GM12891 (cell line): ENCODE data around the gene COL4A1.

Experiments used
- DNase-seq: peaks from one replicate; pipeline ENCODE4 v3.0.0; 2011; ENCODE audit warnings: low spot score; ENCODE audit not compliant: insufficient read length
- FAIRE-seq: peaks from 2 replicates; lab custom pipeline; 2011; peaks lifted over from hg19 to GRCh38; lab: Jason Lieb, UNC
- PAX5 ChIP-seq: IDR thresholded peaks from 2 replicates; pipeline ENCODE4 v1.6.1; 2011; ENCODE audit warnings: low read length, moderate library complexity, mild to moderate bottlenecking; ENCODE audit not compliant: insufficient read depth, severe bottlenecking
- POLR2A ChIP-seq: IDR thresholded peaks from 2 replicates; pipeline ENCODE4 v1.6.1; 2011; ENCODE audit warnings: low read depth, low read length, control low read depth
- POLR2AphosphoS5 ChIP-seq: IDR thresholded peaks from 2 replicates; pipeline ENCODE4 v1.6.1; 2011; ENCODE audit warnings: low read depth, low read length, control low read depth
- POU2F2 ChIP-seq: IDR thresholded peaks from 2 replicates; pipeline ENCODE4 v1.6.1; 2011; ENCODE audit warnings: low read depth, mild to moderate bottlenecking, control low read depth, low read length, moderate library complexity
- SPI1 ChIP-seq: IDR thresholded peaks from 2 replicates; pipeline ENCODE4 v1.6.1; 2011; ENCODE audit warnings: low read depth, low read length, control low read depth
- TAF1 ChIP-seq: IDR thresholded peaks from 2 replicates; pipeline ENCODE4 v1.6.1; 2011; ENCODE audit warnings: low read depth, low read length, control low read depth

The COL4A1 gene

DNA sequence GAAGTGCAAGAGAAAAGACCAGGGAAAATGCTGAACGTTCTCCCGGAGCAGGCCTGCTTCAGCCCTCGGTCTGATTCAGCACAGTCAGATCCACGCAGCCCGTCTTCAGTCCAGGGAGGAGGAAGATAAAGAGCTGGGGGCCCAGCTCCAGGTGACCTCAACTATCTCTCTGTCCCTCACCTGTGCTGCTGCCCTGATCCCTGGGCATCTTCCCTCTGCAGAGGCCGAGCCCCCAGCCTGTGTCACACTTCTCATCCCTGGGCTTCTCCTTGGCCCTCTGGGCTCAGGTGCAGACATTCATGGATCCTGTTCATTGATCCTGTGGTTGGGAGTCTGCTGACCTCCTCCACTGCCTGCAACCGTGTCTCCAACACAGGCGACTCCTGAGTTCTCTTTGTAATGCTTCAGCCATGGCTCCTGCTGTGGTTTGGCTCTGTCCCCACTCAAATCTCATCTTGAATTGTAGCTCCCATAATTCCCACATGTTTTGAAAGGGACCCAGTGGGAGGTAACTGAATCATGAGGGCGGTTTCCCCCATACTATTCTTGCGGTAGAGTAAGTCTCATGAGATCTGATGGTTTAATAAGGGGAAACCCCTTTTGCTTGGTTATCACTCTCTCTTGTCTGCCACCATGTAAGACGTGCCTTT, 28.0 kb upstream of the COL4A1 start:
- DNase-seq (no peak), FAIRE-seq (no peak)
- TF ChIP-seq POU2F2 = no peak
- TF ChIP-seq POLR2AphosphoS5 = no peak
- no peak for TF ChIP-seq POLR2A
- no peak for TF ChIP-seq TAF1
- TF ChIP-seq PAX5 = no peak
- TF ChIP-seq SPI1 = no peak

DNA sequence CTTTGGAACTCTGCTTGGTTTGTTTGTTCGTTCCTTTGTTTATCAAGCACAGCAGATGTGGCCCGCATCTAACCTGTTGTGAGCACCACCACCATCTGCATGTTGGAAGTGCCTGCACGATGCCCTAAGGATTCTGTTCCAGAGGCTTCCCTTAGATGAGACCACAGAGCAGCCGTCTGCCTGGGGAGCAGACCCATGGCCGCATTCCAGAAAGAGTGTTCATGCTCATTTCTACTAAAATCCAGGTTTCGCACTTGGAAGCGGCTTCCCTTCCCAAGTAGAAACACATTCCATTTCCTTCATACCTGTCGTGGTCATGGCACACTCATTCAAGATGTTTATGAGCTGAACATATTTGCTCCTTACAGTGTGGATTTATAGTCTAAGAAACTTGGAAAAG, 27.3 kb upstream of the COL4A1 start:
- no peak for DNase-seq
- no peak for FAIRE-seq
- TF ChIP-seq PAX5 = no peak
- TF ChIP-seq POLR2AphosphoS5 = no peak
- TF ChIP-seq POLR2A = no peak
- no peak for TF ChIP-seq POU2F2
- TF ChIP-seq TAF1 = no peak
- TF ChIP-seq SPI1 = no peak

DNA sequence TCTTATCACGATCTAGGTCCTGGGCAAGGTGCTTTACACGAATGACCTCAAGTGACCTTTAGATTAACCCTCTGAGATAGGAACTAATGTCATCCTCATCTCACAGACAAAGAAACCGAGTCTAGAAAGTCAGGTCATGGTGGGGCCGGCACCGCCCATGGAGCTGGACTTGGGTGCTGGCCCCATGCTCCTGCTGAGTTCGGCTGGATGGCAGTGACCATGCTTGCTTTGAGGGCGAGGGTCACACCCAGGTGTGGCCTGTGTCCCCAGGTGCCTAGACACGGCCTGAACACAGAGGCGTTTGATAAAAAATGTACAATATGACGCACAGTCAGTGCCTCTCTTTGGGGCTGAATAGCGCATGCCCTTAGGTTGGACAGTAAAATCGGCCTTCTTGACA, 26.9 kb upstream of the COL4A1 start:
- FAIRE-seq (no peak), DNase-seq (no peak)
- TF ChIP-seq POLR2A (no peak), SPI1 (no peak), PAX5 (no peak), POU2F2 (no peak), TAF1 (no peak), POLR2AphosphoS5 (no peak)

DNA sequence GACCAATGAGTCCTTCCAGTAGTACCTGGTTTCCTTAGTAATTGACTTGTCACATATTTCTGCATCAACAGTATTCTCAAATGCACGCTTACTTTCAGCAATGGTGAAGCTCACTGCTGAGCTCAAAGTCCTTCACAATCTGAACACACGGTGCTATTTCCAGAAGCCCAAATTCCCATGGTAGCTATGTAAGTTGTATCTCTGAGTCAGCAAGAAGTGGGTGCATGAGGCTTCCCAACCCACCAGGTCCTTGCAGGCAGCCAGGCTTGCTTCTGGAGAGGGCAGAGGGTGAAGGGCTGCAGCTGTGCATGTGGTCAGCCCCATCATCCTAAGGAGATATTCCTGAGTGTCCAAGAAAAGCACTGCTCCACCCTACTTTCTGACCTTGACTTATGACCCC, 25.8 kb upstream of the COL4A1 start:
- no peak for TF ChIP-seq POLR2A
- no peak for TF ChIP-seq POU2F2
- no peak for TF ChIP-seq PAX5
- no peak for TF ChIP-seq SPI1
- FAIRE-seq = no peak

DNA sequence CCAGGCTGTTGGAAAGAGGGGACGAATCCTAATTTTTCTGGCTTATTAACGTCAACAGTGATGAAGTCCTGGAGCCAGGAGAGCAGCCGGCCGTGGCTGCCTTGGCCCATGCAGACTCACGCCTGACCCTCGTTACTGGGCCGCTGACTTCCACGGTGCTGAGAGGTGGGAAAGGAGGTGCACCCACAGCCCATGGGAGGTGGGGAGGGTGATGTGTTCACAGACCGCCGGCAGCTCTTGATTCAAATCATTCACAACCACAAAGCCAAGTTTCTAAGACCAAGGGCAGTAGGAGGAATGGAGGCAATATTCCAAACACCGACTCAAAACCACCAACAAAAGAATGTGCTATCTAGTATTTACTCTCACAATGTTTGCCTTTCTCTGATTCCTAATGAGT, 24.4 kb upstream of the COL4A1 start:
- FAIRE-seq = no peak
- no peak for TF ChIP-seq SPI1
- no peak for TF ChIP-seq TAF1
- DNase-seq = no peak

More for the DNA sequence above, 25.8 kb upstream of the COL4A1 start:
- DNase-seq = no peak

DNA sequence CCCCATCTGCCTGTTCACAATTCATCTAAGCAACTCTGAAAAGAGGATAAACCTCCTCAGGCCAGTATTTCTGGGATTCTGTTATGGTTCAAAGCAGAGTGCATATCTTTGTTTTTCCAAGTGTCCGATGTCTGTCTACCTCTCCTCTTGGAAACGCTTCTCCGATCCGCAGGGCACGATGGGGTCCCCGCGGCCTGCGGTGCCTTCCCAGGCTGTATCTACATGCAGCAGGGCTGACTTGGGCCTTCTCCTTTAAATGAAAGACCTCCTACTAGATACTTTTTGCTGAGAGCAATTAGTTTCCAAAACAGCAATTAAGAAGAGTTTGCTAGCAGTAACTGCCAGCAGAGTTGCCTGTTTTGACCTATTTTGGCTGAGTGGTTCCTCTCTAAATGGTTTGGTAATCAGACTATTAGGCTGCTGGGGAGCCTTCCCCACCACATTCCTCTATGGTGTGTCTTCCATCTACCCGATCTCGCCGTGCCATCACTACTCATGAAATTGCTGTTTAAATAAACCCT, 23.6 kb upstream of the COL4A1 start:
- no peak for TF ChIP-seq TAF1
- no peak for TF ChIP-seq POLR2AphosphoS5
- no peak for TF ChIP-seq PAX5
- no peak for TF ChIP-seq SPI1
- no peak for TF ChIP-seq POU2F2
- TF ChIP-seq POLR2A = no peak
- no peak for DNase-seq
- no peak for FAIRE-seq

DNA sequence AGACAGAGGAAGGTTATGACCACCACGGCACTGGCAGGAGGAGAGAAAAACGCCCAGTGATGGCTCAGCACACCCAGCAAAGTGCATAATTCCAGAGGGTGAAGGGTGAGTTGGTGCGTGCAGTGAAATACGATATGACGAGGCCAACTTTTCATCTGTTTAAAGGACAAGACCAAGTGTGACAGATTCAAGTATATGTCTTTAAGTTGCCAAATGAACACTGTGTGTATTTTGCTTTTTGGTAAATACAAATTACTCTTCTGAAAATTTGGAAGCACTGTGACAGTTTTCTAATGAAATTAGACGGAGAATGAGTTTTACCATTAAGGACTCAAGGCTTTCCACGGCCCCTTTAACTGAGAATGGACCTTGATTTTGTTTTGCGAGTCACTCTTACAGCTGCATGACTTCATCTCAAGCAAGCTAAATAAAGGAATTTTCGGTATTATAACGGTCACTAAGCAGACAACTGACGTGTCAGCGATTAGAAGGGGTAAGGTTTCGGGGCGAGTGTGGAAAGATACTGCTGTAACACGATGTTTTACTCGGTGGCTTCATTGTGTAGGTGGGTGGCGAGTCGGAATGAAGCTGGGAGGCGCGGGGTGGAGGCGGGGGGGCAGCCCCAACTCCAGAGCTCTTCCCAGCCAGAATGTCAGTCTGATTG, 23.0 kb upstream of the COL4A1 start:
- TF ChIP-seq POU2F2 = no peak
- TF ChIP-seq POLR2A = no peak
- no peak for TF ChIP-seq PAX5
- FAIRE-seq (no peak), DNase-seq (no peak)

DNA sequence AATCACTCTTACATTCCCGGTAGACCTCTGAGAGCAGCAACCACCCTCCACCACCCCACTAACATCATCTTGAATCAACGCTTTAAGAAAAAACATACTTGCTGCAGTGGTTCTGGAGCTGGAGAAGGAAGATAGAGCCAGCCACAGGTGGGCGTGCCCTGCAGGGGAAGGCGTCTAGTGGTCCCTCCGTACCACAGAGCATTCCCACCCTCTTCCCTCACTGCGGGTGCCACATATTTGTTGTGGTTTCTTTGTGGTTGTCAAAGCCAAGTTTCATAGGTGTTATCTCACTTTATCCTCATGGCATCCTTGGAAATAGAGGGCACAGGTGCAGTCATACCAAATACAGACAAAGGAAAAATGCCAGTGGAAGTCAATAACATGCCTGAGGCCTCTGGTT, 22.3 kb upstream of the COL4A1 start:
- no peak for FAIRE-seq
- TF ChIP-seq PAX5 (no peak), POU2F2 (no peak), TAF1 (no peak), SPI1 (no peak), POLR2AphosphoS5 (no peak), POLR2A (no peak)
- no peak for DNase-seq

DNA sequence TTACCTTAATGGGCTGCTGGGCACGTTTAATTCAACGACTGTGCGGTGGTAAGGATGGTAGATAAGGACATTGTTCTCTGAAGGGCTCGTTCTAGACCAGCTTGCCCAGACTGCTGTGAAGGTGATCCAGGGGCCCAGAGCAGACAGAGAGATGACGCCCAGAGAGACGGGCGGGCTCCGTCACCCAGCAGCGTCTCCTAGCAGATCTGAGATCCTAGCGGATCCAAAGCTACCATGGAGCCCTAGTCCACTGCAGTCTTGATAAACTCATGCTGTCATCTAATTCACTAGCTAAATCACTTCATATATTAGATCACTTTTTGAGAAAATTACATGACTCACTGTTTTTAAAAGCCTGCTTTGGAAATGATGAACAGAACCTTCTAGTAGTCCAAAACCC, 21.6 kb upstream of the COL4A1 start:
- FAIRE-seq (no peak), DNase-seq (no peak)
- TF ChIP-seq POLR2AphosphoS5 (no peak), POLR2A (no peak), TAF1 (no peak), SPI1 (no peak), PAX5 (no peak), POU2F2 (no peak)

DNA sequence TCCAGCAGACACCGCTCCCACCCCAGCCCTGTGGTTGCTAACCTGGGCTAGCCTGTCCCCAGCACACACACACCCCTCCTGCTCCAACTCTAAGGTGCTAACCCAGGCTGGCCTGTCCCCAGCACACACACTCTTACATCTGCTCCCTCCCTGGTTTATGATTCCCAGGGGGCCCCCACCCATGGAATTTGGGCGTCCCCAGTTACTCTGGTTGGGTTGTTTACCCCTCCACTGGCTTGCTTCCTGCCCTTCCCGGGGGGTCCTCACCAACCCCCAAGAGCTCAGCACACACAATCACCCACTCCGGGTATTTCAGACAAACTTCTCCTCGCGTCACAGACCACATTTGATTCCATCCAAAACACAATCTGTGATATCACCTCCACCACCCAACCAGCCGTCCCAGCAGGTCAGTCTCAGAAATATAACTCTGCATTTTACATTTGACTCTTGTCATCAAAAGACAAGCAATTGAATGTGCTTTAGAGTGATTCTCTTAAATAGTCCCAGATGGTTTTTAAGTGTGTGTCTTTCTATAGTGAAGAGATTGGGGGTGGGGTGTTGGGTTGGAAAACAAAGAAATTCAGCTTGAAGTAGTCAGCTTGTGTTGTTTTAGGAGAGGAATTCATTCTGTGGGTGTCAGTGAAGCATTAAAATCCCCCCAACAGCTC, 20.2 kb upstream of the COL4A1 start:
- DNase-seq (no peak), FAIRE-seq (no peak)
- TF ChIP-seq PAX5 = no peak
